Stimulated activated CD8-positive, alpha-beta memory T cell treated with anti-CD3 and anti-CD28 coated beads, Interleukin-15, amount 100 ng/mL, for 1 hour (primary cell): ENCODE measurements around the gene HSPA9.

Experiments used
- DNase-seq: peaks from one replicate; pipeline ENCODE4 v3.0.0-alpha.2; 2020; ENCODE audit warnings: low read depth

HSPA9 gene

GRCh38 chr5:138595180-138595795, 20.1 kb upstream of the HSPA9 start:
- DNase-seq: no peak

GRCh38 chr5:138594305-138595058, 19.3 kb upstream of the HSPA9 start:
- no peak for DNase-seq

- no peak for DNase-seq
These were observed 13.0 kb upstream of the HSPA9 start for GRCh38 chr5:138588013-138588788.

DNA sequence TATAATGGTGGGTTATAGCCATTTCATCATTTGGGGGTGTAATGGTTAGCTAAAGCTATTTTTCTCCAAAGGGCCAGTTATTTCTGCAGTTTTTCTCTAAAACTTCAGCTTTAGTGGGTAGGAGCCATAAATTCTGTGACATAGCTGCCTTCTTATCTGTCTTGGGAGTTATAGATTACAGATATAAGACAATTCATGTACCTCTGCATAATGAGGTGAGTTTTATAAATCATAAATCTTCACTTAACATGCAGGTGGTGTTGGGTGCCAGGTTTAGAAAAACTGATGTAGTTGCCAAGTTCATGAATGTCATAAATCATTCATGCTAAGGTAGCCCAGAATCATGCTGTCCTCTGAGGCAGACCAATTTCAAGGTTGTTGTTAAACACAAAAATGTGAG, 10.0 kb upstream of the HSPA9 start:
- DNase-seq: no peak

DNA sequence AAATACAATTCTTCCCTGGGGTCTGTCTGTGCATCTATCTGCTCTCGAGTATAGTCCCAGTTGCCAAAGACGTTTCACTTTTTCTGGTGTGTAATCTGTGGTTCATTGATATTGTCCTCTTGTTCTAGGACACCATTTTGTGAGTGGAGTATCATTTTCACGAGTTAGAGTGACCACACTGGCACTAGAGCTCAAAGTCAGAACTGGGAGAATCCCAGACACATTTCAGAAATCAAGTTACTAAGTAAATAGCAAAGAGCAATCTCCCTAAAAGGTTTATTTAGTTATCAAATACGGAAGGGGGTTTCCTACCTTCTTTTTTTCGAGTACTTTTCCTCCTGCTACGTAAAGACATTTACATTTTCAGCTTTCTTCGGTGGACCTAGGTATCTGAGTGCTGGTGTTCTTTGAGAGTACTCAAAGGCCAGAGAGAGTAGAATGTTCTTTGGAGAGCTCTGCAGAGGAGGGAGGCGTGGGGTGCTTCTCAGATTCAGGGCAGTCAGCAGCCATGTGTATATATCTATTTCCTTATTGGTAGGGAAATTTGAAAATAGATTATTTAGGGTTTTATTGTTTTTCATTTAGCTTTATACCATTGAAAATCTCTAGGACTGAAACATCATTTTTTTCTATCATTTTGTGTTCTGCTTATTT, 8.9 kb upstream of the HSPA9 start:
- DNase-seq: no peak

DNA sequence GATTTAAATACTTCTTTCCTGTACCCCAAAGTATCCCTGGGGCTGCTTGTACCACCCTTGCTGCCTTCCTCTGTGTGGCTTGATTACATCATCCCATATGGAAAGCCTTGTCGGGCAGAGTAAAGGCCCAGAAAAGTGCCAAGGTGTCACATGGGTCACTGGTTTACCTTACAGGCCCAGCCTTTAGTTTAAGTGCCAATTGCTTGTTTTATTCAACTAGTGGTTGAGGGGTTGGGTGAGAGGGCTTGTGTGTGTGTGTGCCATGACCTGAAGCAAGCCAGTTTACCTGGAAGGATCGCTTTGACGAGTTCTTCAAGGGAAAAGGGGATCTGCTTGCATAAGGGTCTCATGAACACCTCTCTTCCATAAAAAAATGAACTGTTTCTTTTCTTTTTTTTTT, 7.8 kb upstream of the HSPA9 start:
- DNase-seq: no peak

GRCh38 chr5:138580777-138581176, 5.6 kb upstream of the HSPA9 start:
- DNase-seq: no peak

GRCh38 chr5:138580001-138580400, 4.8 kb upstream of the HSPA9 start:
- DNase-seq: no peak

DNA sequence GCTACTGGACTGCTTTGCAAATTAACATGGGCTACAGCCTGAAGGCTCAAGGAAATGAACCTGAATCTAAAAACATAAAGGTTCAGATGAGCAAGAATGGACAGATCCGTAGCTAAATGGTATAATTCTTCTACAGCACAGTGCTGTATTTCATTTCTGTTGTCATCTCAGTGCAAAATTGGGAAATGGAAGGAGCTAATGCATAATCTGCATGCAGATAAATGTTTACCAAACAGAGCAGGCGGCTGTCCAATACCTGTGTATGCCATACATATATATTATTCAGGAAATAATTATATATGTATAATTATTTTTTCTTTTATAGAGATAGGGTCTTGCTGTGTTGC, 4.3 kb upstream of the HSPA9 start:
- DNase-seq: no peak

GRCh38 chr5:138577452-138577851, 2.3 kb upstream of the HSPA9 start:
- DNase-seq: no peak

DNA sequence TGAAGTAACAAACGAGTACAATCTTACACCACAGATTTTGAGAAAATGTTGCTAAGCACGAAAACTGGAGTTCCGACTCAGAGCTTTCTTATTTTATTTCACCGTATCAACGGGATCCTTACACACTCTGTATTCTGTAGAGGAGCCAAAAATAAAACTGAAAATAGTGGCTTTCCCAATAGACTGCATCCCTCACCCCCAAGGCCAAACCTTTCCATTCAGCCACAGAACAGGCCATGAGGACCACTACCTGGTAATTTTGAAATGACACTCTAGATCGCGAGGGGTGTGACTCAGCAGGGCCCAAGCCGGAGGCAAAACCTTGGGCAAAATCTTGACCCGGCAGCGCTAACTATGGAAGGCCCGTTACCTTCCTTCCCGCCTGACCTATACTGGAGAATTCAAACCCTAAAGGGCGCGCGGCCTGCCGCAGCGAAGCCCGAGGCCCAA, 432 bp downstream of the HSPA9 start:
- no peak for DNase-seq

DNA sequence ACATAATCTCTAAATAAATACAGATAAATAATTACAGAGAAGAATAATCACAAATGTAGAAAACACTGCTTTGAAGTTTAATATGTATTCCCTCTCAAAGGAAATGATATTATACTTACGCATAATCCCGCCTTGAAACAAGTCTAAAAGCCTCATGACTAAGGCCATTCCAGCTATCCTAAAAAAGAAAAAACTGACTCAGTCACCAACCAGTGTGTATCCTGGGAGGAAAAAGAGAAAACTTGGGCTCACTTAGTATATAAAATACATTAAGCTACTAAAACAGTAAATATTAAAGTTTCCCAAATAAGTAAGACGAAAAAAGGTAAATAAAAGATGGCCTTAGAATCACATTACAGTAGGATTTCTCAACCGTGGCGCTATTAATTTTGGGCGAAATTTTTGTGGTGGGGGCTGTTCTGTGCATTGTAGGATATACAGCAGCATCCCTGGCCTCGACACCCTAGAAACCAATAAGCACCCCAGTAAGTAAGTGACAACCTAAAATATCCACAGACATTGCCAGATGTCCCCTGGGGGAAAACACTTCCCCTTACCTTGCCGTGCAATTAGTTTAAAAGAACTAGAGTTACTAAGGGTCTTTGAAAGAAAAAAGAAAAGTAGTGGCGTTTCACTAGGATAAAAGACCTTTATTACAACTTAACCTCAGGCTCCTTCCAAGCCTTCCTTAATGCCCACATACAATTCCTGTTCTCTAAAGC, 1.1 kb downstream of the HSPA9 start:
- no peak for DNase-seq

- no peak for DNase-seq
These were observed 2.0 kb downstream of the HSPA9 start for GRCh38 chr5:138573223-138573622.

- DNase-seq: no peak
These were observed 4.3 kb downstream of the HSPA9 start for GRCh38 chr5:138570871-138571270.

GRCh38 chr5:138569782-138570181, 5.4 kb downstream of the HSPA9 start:
- no peak for DNase-seq

- DNase-seq: no peak
These were observed 7.0 kb downstream of the HSPA9 start for GRCh38 chr5:138568061-138568824.

GRCh38 chr5:138566792-138567191, 8.4 kb downstream of the HSPA9 start:
- no peak for DNase-seq

DNA sequence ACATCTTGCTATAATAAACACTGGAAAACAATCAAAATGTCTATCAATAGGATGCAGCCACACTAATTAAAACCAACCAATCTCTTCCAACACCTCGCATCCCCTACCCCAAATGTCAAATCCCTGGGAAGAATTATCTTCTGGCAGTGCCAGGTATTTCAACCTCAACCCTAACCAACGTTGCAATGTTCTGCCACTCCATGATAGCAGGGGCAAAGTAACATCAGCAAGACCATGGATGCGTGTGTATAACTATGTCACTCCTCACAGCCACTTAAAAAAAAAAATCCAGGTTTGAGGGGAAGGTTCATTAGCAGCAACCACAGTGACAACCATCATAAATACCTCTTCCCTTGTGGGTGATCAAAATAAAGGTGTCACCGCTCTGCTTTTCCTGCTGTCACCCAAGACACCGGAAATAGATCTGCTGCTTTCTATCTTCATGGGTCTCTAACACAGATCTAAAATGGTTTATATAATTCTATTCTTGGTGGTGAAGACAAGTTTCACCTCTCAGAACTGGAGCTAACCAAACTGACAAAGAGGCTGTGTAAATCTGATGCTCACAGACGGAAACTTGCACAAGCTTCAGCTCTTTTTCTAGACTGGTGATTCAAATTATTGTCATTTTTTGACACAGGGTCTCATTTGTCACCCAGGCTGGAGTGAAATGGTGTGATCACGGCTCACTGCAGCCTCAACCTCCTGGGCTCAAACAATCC, 9.9 kb downstream of the HSPA9 start:
- no peak for DNase-seq

- DNase-seq: no peak
These were observed 11.0 kb downstream of the HSPA9 start for GRCh38 chr5:138564242-138564641.

DNA sequence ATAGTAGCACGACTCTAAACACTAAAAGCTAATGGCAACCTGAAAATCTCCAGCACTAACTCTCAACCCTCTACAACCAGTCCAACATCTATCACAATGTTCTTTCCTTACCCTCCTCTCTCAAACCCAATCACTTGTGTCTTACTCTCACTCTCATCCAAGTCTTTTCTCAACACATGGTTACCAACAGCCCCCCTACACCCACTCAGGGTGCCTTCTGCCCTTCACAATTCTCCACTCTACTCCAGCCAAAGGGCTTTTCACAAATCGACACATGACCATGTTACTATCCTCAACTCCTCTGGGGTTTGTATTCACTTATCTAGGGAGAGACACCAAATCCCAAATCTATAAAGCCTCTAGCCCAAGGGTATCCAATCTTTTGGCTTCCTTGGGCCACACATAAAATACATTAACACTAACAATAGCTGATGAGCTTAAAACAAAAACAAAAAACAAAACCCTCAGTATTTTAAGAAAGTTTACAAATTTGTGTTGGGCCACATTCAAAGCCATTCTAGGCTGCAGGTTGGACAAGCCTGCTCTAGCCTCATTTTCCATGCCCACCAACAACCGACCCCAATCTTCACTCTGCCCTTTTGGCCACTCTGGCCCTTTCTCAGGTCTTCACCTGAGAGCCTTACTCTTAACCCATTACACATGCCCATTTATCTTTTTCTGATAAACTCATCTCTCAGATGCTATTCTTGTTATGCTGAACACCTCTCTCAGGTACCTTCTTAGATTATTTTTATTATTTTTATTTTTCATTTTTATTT, 11.7 kb downstream of the HSPA9 start:
- no peak for DNase-seq
